Activated CD4-positive, alpha-beta T cell treated with anti-CD3 and anti-CD28 coated beads, Interleukin-2, amount 50 U/mL, for 24 hours (primary cell): Measurements from ENCODE around the gene CCDC150.
A peak's percentile ranks its signal among the peaks of the same experiment; 100 is the strongest.
"Not testable (repeated sequence)": the region's sequence is repeated elsewhere in the genome, so short reads cannot be mapped to it uniquely, and the experiment has no call there.

Experiments
- DNase-seq, 2 donors: peaks; one replicate each; pipeline ENCODE4 v3.0.0-alpha.2; 2020; ENCODE audit warnings: low read depth in 1 of 2, low spot score in 1 of 2

CCDC150 gene

GRCh38 chr2:196639180-196640030, at the start of gene CCDC150:
Gene CCDC150 (plus strand): TSS chr2:196639715. CDS start chr2:196639767, 52 bp downstream.
- DNase-seq: peak; percentile 85 to 91

- DNase-seq: no peak
These were observed 49.2 kb upstream of the CCDC150 start for GRCh38 chr2:196590286-196590685.

GRCh38 chr2:196591004-196591403, 48.5 kb upstream of the CCDC150 start:
- no peak for DNase-seq

- DNase-seq: no peak
These were observed 47.9 kb upstream of the CCDC150 start for GRCh38 chr2:196591621-196592022.

GRCh38 chr2:196592331-196592910, 47.1 kb upstream of the CCDC150 start:
- no peak for DNase-seq

GRCh38 chr2:196592911-196593881, 46.3 kb upstream of the CCDC150 start, which contains the start of gene HECW2:
Gene HECW2 (minus strand): TSS chr2:196593554.
- DNase-seq: no peak

GRCh38 chr2:196594158-196594557, 45.4 kb upstream of the CCDC150 start:
- no peak for DNase-seq

- no peak for DNase-seq
These were observed 42.0 kb upstream of the CCDC150 start for GRCh38 chr2:196597531-196597930.

- DNase-seq: no peak
These were observed 41.1 kb upstream of the CCDC150 start for GRCh38 chr2:196598412-196598811.

GRCh38 chr2:196598846-196599245, 40.7 kb upstream of the CCDC150 start:
- no peak for DNase-seq

- no peak for DNase-seq
These were observed 37.8 kb upstream of the CCDC150 start for GRCh38 chr2:196601430-196602306.

- no peak for DNase-seq
These were observed 35.3 kb upstream of the CCDC150 start for GRCh38 chr2:196604196-196604595.

GRCh38 chr2:196606516-196606915, 33.0 kb upstream of the CCDC150 start:
- no peak for DNase-seq

- no peak for DNase-seq
These were observed 32.4 kb upstream of the CCDC150 start for GRCh38 chr2:196607073-196607472.

- DNase-seq: not testable (repeated sequence)
These were observed 31.6 kb upstream of the CCDC150 start for GRCh38 chr2:196607896-196608295.

GRCh38 chr2:196609806-196610205, 29.7 kb upstream of the CCDC150 start:
- no peak for DNase-seq

GRCh38 chr2:196610796-196611195, 28.7 kb upstream of the CCDC150 start:
- no peak for DNase-seq

- DNase-seq: no peak
These were observed 26.2 kb upstream of the CCDC150 start for GRCh38 chr2:196613302-196613701.

GRCh38 chr2:196617430-196617829, 22.1 kb upstream of the CCDC150 start:
- no peak for DNase-seq

GRCh38 chr2:196618661-196619060, 20.9 kb upstream of the CCDC150 start:
- DNase-seq: no peak
